Spleen (tissue), 11 donors: ENCODE measurements around the gene RABGGTB. TPM values are rescaled to one million over a fixed set of nuclear protein-coding genes. Genes with fewer than 3 reads are reported as not detected.

ENCODE experiments used
- DNase-seq: peaks from one replicate; pipeline ENCODE4 v3.0.0-alpha.2; 2020
- H3K27ac ChIP-seq, 8 donors: fragments of 200-600 bp; sonication (generic) in 7 of 8; 1 replicate in 4 of 8; 2 replicates in 4 of 8; pipeline versions ENCODE4 v1.5.0 to v1.8.0; 2016 to 2021; ENCODE audit warnings: inconsistent platforms in 4 of 8, mild to moderate bottlenecking in 4 of 8, moderate library complexity in 1 of 8
- H3K27me3 ChIP-seq, 7 donors: fragments of 200-600 bp; sonication (generic) in 6 of 7; replicated peaks in 1 of 7; 1 replicate in 4 of 7; 2 replicates in 3 of 7; pipeline versions ENCODE4 v1.5.0 to v1.8.0; 2016 to 2021; ENCODE audit warnings: inconsistent platforms in 3 of 7, mild to moderate bottlenecking in 1 of 7
- H3K36me3 ChIP-seq, 6 donors: fragments of 200-600 bp; sonication (generic) in 5 of 6; 1 replicate in 4 of 6; 2 replicates in 2 of 6; pipeline versions ENCODE4 v1.5.0 to v1.8.0; 2016 to 2021; ENCODE audit warnings: inconsistent platforms in 2 of 6
- H3K4me1 ChIP-seq, 6 donors: fragments of 200-600 bp; sonication (generic) in 5 of 6; 1 replicate in 3 of 6; 2 replicates in 3 of 6; pipeline versions ENCODE4 v1.5.0 to v1.8.0; 2016 to 2021; ENCODE audit warnings: inconsistent platforms in 3 of 6
- H3K4me3 ChIP-seq, 8 donors: fragments of 200-600 bp; sonication (generic) in 7 of 8; 1 replicate in 4 of 8; 2 replicates in 4 of 8; pipeline versions ENCODE4 v1.5.0 to v1.8.0; 2016 to 2021; ENCODE audit warnings: inconsistent platforms in 4 of 8, mild to moderate bottlenecking in 4 of 8, moderate library complexity in 2 of 8
- H3K9me3 ChIP-seq, 8 donors: fragments of 200-600 bp; sonication (generic) in 7 of 8; 1 replicate in 4 of 8; 2 replicates in 4 of 8; pipeline versions ENCODE4 v1.5.0 to v1.8.0; 2016 to 2021; ENCODE audit warnings: inconsistent platforms in 4 of 8
- POLR2A ChIP-seq, 3 donors: fragments of 450-650 bp; IDR thresholded peaks; one replicate each; pipeline ENCODE4 v1.5.1; 2017; ENCODE audit warnings: antibody characterized with exemption in 3 of 3, mild to moderate bottlenecking in 1 of 3
- POLR2AphosphoS5 ChIP-seq, 3 donors: sonication (generic); formaldehyde crosslinking; IDR thresholded peaks; one replicate each; pipeline ENCODE4 v1.5.1; 2017; ENCODE audit warnings: antibody characterized with exemption in 3 of 3
- WGBS, 5 donors: extraction: QIAGEN DNeasy Blood & Tissue Kit in 3 of 5; methylation state at CpG; one replicate each; pipeline versions ENCODE4 v1.1.5 to v1.1.7; 2013 to 2018; 5-methylcytosine and 5-hydroxymethylcytosine counted together
- intact Hi-C: fragments of 100-400 bp; cut with DNase I; formaldehyde crosslinking; loops from one replicate; pipeline ENCODE4 v1.15.0; 2023; ENCODE audit warnings: low total_unique reads
- polyA plus RNA-seq, 3 donors: library from polyadenylated mRNA; stranded (reverse); fragments of 200-250 nt; gene quantifications; one replicate each; pipeline ENCODE4 v1.2.1, GENCODE V29; 2013
- total RNA-seq, 7 donors: library from RNA; depleted of rRNA in 3 of 7; stranded (reverse); fragments of >200 nt in 3 of 7; fragmentation: NEBNext Ultra II Directional in 4 of 7; extraction: Animal tissue kit (Norgen Biotek cat#: 25700) in 4 of 7; gene quantifications; one replicate each; pipeline versions ENCODE4 v1.1.0 to v1.2.1, GENCODE V29; 2016 to 2021
- TF ChIP-seq, protein P1 (sequence below), 11 experiments: fragments of 200-600 bp in 7 of 11; fragments of 450-650 bp in 4 of 11; sonication (generic) in 4 of 11; IDR thresholded peaks in 8 of 11; conservative IDR thresholded peaks in 3 of 11; 1 replicate in 7 of 11; 2 replicates in 4 of 11; pipeline versions ENCODE4 v1.4.0 to v1.8.0; 2016 to 2021; ENCODE audit warnings: antibody characterized with exemption in 11 of 11, inconsistent platforms in 4 of 11, mild to moderate bottlenecking in 1 of 11
- donor health status: healthy with polysubstance abuse.
- donor health status: DM: no; HTN: no; CAD: no; lungs with moderate emphysema.
- donor health status: DM: no; HTN: no; CAD: no.
- donor health status: Bipolar disorder and iron deficiency.
- donor health status: healthy.
- donor health status: DM: no; HTN: no; CAD: no.
- donor health status: DM: yes; HTN: yes; CAD: no.

RABGGTB gene
- total and polyA plus RNA-seq, 10 donors, result 55.2 to 94.8 (median 75.9) TPM

DNA sequence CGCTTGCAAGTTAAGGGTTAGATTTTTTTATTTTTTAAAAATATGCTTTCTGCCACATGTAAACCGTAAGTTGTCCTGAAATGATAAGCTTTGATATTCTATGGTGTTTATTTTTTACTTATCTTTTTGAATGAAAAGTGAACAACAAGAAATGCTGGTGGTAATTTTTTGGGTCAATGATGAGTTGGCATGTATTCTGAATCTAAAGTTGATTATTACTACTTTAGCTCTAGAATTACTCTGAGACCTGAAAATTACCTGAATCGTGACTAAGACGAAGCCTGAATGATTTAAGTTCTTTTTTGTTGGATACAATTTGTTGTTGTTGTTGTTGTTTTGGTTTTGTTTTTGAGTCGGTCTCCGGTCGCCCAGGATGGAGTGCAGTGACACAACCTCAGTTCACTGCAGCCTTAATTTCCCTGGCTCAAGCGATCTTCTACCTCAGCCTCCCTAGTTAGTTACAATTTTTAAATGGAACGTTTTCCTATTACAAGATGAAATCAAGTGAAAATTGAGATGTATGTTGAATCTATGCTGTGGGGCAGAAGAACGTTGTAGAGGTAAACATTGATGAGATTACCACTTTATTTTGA is 941 bp downstream of the RABGGTB start:
- H3K27ac ChIP-seq, result peak overlapping the region in 7 of 8 donors; percentile 88 to 94 (median 90)
- no peaks in the 10 kb centered on the region for H3K9me3 ChIP-seq
- no peak for DNase-seq
- H3K27me3 ChIP-seq, result no peaks in the 10 kb centered on the region
- TF ChIP-seq POLR2AphosphoS5 (IDR thresholded peaks at IDR 0.05) (no peak), POLR2A (IDR thresholded peaks at IDR 0.05) (no peak)
- TF ChIP-seq, protein P1, sequence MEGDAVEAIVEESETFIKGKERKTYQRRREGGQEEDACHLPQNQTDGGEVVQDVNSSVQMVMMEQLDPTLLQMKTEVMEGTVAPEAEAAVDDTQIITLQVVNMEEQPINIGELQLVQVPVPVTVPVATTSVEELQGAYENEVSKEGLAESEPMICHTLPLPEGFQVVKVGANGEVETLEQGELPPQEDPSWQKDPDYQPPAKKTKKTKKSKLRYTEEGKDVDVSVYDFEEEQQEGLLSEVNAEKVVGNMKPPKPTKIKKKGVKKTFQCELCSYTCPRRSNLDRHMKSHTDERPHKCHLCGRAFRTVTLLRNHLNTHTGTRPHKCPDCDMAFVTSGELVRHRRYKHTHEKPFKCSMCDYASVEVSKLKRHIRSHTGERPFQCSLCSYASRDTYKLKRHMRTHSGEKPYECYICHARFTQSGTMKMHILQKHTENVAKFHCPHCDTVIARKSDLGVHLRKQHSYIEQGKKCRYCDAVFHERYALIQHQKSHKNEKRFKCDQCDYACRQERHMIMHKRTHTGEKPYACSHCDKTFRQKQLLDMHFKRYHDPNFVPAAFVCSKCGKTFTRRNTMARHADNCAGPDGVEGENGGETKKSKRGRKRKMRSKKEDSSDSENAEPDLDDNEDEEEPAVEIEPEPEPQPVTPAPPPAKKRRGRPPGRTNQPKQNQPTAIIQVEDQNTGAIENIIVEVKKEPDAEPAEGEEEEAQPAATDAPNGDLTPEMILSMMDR (IDR thresholded peaks at IDR 0.05 in 8 of 11, conservative IDR thresholded peaks at IDR 0.05 in 3 of 11), result no peak
- H3K36me3 ChIP-seq, result peaks cover 0 to 41% (median 18%) of the 10 kb centered on the region in 6 donors
- peak overlapping the region; percentile 64 to 89 (median 76) for H3K4me3 ChIP-seq
- H3K4me1 ChIP-seq, result peaks cover 40 to 74% (median 61%) of the 10 kb centered on the region in 6 donors
- 2 to 4% (median 3%) methylated on average over 10 of the region's 10 CpGs for WGBS, 5 donors
- intact Hi-C loops, result loop anchor here (10.0 kb wide), 1 partner anchor 62 kb away; the partner anchor contains the start of gene ACADM

- H3K9me3 ChIP-seq, result no peaks in the 10 kb centered on the region
- DNase-seq, result no peak
- peaks cover 40 to 79% (median 63%) of the 10 kb centered on the region in 6 donors for H3K4me1 ChIP-seq
- intact Hi-C loops, result loop anchor here (10.0 kb wide), 1 partner anchor 63 kb away; the partner anchor contains the start of gene ACADM
- TF ChIP-seq POLR2A (IDR thresholded peaks at IDR 0.05), result no peak
- no peak for TF ChIP-seq POLR2AphosphoS5 (IDR thresholded peaks at IDR 0.05)
- TF ChIP-seq, protein P1 (IDR thresholded peaks at IDR 0.05 in 8 of 11, conservative IDR thresholded peaks at IDR 0.05 in 3 of 11), result no peak
- peak overlapping the region in 7 of 8 donors; percentile 88 to 94 (median 90) for H3K27ac ChIP-seq
- peak overlapping the region; percentile 64 to 89 (median 76) for H3K4me3 ChIP-seq
- WGBS, 5 donors, result 12 to 20% (median 13%) methylated on average over 4 of the region's 4 CpGs
- H3K36me3 ChIP-seq, result peaks cover 0 to 46% (median 23%) of the 10 kb centered on the region in 6 donors
- no peaks in the 10 kb centered on the region for H3K27me3 ChIP-seq
Observed at GRCh38 chr1:75787524-75787923, 1.5 kb downstream of the RABGGTB start.

DNA sequence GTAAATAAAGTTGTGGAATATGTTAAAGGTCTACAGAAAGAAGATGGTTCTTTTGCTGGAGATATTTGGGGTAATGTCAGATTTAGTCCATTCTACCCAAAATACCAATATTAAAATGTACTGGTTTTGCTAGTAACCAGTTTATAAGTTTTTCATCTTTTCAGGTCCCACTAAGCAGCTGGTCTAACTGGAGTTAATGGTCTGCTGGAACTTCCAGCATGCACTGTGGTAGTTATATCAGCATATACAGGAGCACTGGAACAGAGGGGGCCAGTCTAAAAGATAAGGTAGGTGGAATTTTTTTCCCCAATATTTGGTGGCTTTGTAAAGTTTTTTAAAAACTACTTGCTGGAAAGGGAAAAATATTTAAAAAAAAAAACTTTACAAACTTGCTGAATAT is 3.9 kb downstream of the RABGGTB start:
- Histone ChIP-seq H3K4me3 (peak overlapping the region in 1 of 8 donors; percentile 64), H3K27ac (peak overlapping the region in 1 of 8 donors; percentile 13), H3K9me3 (no peaks in the 10 kb centered on the region), H3K4me1 (peaks cover 40 to 82% (median 59%) of the 10 kb centered on the region in 6 donors), H3K36me3 (peaks cover 0 to 71% (median 48%) of the 10 kb centered on the region in 6 donors), H3K27me3 (no peaks in the 10 kb centered on the region)
- TF ChIP-seq POLR2A (IDR thresholded peaks at IDR 0.05) (no peak), POLR2AphosphoS5 (IDR thresholded peaks at IDR 0.05) (no peak)
- TF ChIP-seq, protein P1 (IDR thresholded peaks at IDR 0.05 in 8 of 11, conservative IDR thresholded peaks at IDR 0.05 in 3 of 11), result no peak
- no peak for DNase-seq
- intact Hi-C loops, result loop anchor here (10.0 kb wide), 1 partner anchor 65 kb away; the partner anchor contains the start of gene ACADM

GRCh38 chr1:75791022-75791421 is 5.0 kb downstream of the RABGGTB start:
- no peak for TF ChIP-seq POLR2AphosphoS5 (IDR thresholded peaks at IDR 0.05)
- TF ChIP-seq POLR2A (IDR thresholded peaks at IDR 0.05), result no peak
- TF ChIP-seq, protein P1 (IDR thresholded peaks at IDR 0.05 in 8 of 11, conservative IDR thresholded peaks at IDR 0.05 in 3 of 11), result no peak
- H3K27me3 ChIP-seq, result no peaks in the 10 kb centered on the region
- H3K27ac ChIP-seq, result peak overlapping the region in 3 of 8 donors; percentile 11 to 24 (median 13)
- intact Hi-C loops, result no loop called here
- WGBS, 5 donors, result 74 to 91% (median 83%) methylated on average over 1 of the region's 1 CpG
- peaks cover 37 to 74% (median 52%) of the 10 kb centered on the region in 6 donors for H3K4me1 ChIP-seq
- peaks cover 3 to 81% (median 58%) of the 10 kb centered on the region in 6 donors for H3K36me3 ChIP-seq
- H3K4me3 ChIP-seq, result no peak overlapping the region
- no peak for DNase-seq
- H3K9me3 ChIP-seq, result no peaks in the 10 kb centered on the region
